ENCODE data around the gene PHTF2.
A peak's percentile ranks its signal among the peaks of the same experiment; 100 is the strongest.

Gene PHTF2

GRCh38 chr7:77826300-77826699 is 27.7 kb downstream of the PHTF2 start:
- ChIA-PET POLR2A (no interaction called here), CTCF (no interaction called here)
- TF ChIP-seq ZSCAN16 (tag by site-specific recombination; IDR thresholded peaks at IDR 0.05) (no peak), REST (tag by site-specific recombination; IDR thresholded peaks at IDR 0.05) (peak; percentile 85)
- Histone ChIP-seq H3K9me3 (ENCODE audit: control insufficient read depth, insufficient read depth, low read depth, low read length) (no peaks in the 10 kb centered on the region), H3K4me3 (ENCODE audit: low read depth, low read length) (no peak overlapping the region), H3K4me1 (ENCODE audit: control insufficient read depth, insufficient read depth, low read length) (no peaks in the 10 kb centered on the region), H3K27ac (ENCODE audit: extremely low read depth, low read depth, low read length) (no peak overlapping the region), H3K36me3 (ENCODE audit: control insufficient read depth in 2 of 2, insufficient read depth in 1 of 2, low read length in 2 of 2) (no peaks in the 10 kb centered on the region; a peak in 1 of 3 replicates)

- POLR2A ChIA-PET: no interaction called here
- H3K27ac ChIP-seq (ENCODE audit: extremely low read depth, low read depth, low read length): no peak overlapping the region
- H3K4me1 ChIP-seq (ENCODE audit: control insufficient read depth, insufficient read depth, low read length): no peaks in the 10 kb centered on the region
- TF ChIP-seq ATF2 (tag by site-specific recombination; IDR thresholded peaks at IDR 0.05; ENCODE audit: low read depth): no peak
- no peak for TF ChIP-seq ZNF311 (tag by site-specific recombination; IDR thresholded peaks at IDR 0.05; ENCODE audit: borderline replicate concordance)
- TF ChIP-seq OSR2 (tag by site-specific recombination; IDR thresholded peaks at IDR 0.05): peak; percentile 62; the same call in 1 of the 2 replicates
- TF ChIP-seq PRDM6 (tag by site-specific recombination; IDR thresholded peaks at IDR 0.05): peak; percentile 66
- 0 out of 2 replicates have a peak, but pooled peaks have one; percentile 17 for TF ChIP-seq PRDM4 (tag by site-specific recombination; IDR thresholded peaks at IDR 0.05)
- no peak overlapping the region for H3K4me3 ChIP-seq (ENCODE audit: low read depth, low read length)
- CTCF ChIA-PET: no interaction called here
- H3K9me3 ChIP-seq (ENCODE audit: control insufficient read depth, insufficient read depth, low read depth, low read length): no peaks in the 10 kb centered on the region
- H3K36me3 ChIP-seq (ENCODE audit: control insufficient read depth in 2 of 2, insufficient read depth in 1 of 2, low read length in 2 of 2): no peaks in the 10 kb centered on the region; a peak in 1 of 3 replicates
These were observed 29.4 kb downstream of the PHTF2 start for GRCh38 chr7:77827999-77828398.

GRCh38 chr7:77830649-77831355 is 32.2 kb downstream of the PHTF2 start:
- Histone ChIP-seq H3K36me3 (ENCODE audit: control insufficient read depth in 2 of 2, insufficient read depth in 1 of 2, low read length in 2 of 2) (no peaks in the 10 kb centered on the region; a peak in 1 of 3 replicates), H3K27ac (ENCODE audit: extremely low read depth, low read depth, low read length) (no peak overlapping the region), H3K4me1 (ENCODE audit: control insufficient read depth, insufficient read depth, low read length) (no peaks in the 10 kb centered on the region), H3K4me3 (ENCODE audit: low read depth, low read length) (no peak overlapping the region), H3K9me3 (ENCODE audit: control insufficient read depth, insufficient read depth, low read depth, low read length) (no peaks in the 10 kb centered on the region)
- ChIA-PET POLR2A (no interaction called here), CTCF (interaction anchor here (0.6 kb wide), 1 partner anchor 13 kb away, joined by 3 read pairs; no protein-coding TSS in a partner anchor)
- TF ChIP-seq WT1 (tag by site-specific recombination; IDR thresholded peaks at IDR 0.05) (no peak), ZNF560 (tag by site-specific recombination; IDR thresholded peaks at IDR 0.05; ENCODE audit: borderline replicate concordance) (no peak), SCRT2 (tag by site-specific recombination; IDR thresholded peaks at IDR 0.05) (peak; percentile 73)
